Hepatocyte (in vitro differentiated cells): ENCODE measurements around the gene PRPSAP2. TPM values are rescaled to one million over a fixed set of nuclear protein-coding genes. Genes with fewer than 3 reads are reported as not detected.

Experiments used
- DNase-seq: peaks from one replicate; pipeline ENCODE4 v3.0.0-alpha.2; 2016; ENCODE audit warnings: low spot score
- H2AFZ ChIP-seq: fragments of 200-600 bp; sonication (generic); 2 replicates; pipeline ENCODE4 v1.6.0; 2016; ENCODE audit warnings: antibody characterized with exemption, mild to moderate bottlenecking
- H3K27ac ChIP-seq: fragments of 200-600 bp; sonication (generic); 2 replicates; pipeline ENCODE4 v1.5.1; 2016; ENCODE audit warnings: mild to moderate bottlenecking
- H3K27me3 ChIP-seq: fragments of 200-600 bp; sonication (generic); 2 replicates; pipeline ENCODE4 v1.6.1; 2016
- H3K36me3 ChIP-seq: fragments of 200-600 bp; sonication (generic); replicated peaks from 2 replicates; pipeline ENCODE4 v1.5.1; 2016; ENCODE audit warnings: low read depth; ENCODE audit not compliant: insufficient read depth
- H3K4me1 ChIP-seq: fragments of 200-600 bp; sonication (generic); 2 replicates; pipeline ENCODE4 v1.5.1; 2016; ENCODE audit warnings: mild to moderate bottlenecking, moderate library complexity; ENCODE audit not compliant: insufficient read depth
- H3K4me2 ChIP-seq: fragments of 200-600 bp; sonication (generic); 2 replicates; pipeline ENCODE4 v1.6.0; 2016
- H3K4me3 ChIP-seq: fragments of 200-600 bp; sonication (generic); 2 replicates; pipeline ENCODE4 v1.5.1; 2016; ENCODE audit warnings: mild to moderate bottlenecking
- H3K79me2 ChIP-seq: fragments of 200-600 bp; sonication (generic); 2 replicates; pipeline ENCODE4 v1.6.0; 2017; ENCODE audit warnings: mild to moderate bottlenecking
- H3K9me2 ChIP-seq: fragments of 200-600 bp; sonication (generic); replicated peaks from 2 replicates; pipeline ENCODE4 v1.6.0; 2017; ENCODE audit warnings: mild to moderate bottlenecking; ENCODE audit not compliant: insufficient read depth
- H3K9me3 ChIP-seq: fragments of 200-600 bp; sonication (generic); 2 replicates; pipeline ENCODE4 v1.5.1; 2016; ENCODE audit warnings: low read depth, mild to moderate bottlenecking
- H4K20me1 ChIP-seq: fragments of 200-600 bp; sonication (generic); 2 replicates; pipeline ENCODE4 v1.6.0; 2016; ENCODE audit warnings: mild to moderate bottlenecking; ENCODE audit not compliant: insufficient read depth, poor library complexity, severe bottlenecking
- EZH2 ChIP-seq: fragments of 200-600 bp; sonication (generic); IDR thresholded peaks from 2 replicates; pipeline ENCODE4 v1.6.1; 2016; ENCODE audit warnings: antibody characterized with exemption, mild to moderate bottlenecking, borderline replicate concordance
- EZH2phosphoT487 ChIP-seq: fragments of 200-600 bp; sonication (generic); IDR thresholded peaks from one replicate; pipeline ENCODE4 v1.6.1; 2018; ENCODE audit warnings: antibody characterized with exemption, mild to moderate bottlenecking, low read depth, moderate library complexity; ENCODE audit not compliant: unreplicated experiment, severe bottlenecking
- WGBS: methylation state at CpG from one replicate; pipeline ENCODE4 v1.1.6; 2016; ENCODE audit warnings: low lambda C conversion rate; ENCODE audit errors: missing lambda C conversion rate; 5-methylcytosine and 5-hydroxymethylcytosine counted together
- polyA plus RNA-seq: library from polyadenylated mRNA; unstranded; fragments of >200 nt; fragmentation: Nextera tagmentation; extraction: Ambion mirVana; gene quantifications from 2 replicates; pipeline ENCODE4 v1.2.1, GENCODE V29; 2016
- total RNA-seq: library from RNA; depleted of rRNA; stranded (reverse); fragments of >200 nt; gene quantifications from 2 replicates; pipeline ENCODE4 v1.2.3, GENCODE V29; 2014
- TF ChIP-seq, protein P1 (sequence below): fragments of 200-600 bp; sonication (generic); IDR thresholded peaks from 2 replicates; pipeline ENCODE4 v1.5.1; 2016; ENCODE audit warnings: antibody characterized with exemption, mild to moderate bottlenecking; ENCODE audit not compliant: poor library complexity

Gene PRPSAP2
- total and polyA plus RNA-seq, 2 experiments from 2014 or later = 25.0 to 55.7 TPM

DNA sequence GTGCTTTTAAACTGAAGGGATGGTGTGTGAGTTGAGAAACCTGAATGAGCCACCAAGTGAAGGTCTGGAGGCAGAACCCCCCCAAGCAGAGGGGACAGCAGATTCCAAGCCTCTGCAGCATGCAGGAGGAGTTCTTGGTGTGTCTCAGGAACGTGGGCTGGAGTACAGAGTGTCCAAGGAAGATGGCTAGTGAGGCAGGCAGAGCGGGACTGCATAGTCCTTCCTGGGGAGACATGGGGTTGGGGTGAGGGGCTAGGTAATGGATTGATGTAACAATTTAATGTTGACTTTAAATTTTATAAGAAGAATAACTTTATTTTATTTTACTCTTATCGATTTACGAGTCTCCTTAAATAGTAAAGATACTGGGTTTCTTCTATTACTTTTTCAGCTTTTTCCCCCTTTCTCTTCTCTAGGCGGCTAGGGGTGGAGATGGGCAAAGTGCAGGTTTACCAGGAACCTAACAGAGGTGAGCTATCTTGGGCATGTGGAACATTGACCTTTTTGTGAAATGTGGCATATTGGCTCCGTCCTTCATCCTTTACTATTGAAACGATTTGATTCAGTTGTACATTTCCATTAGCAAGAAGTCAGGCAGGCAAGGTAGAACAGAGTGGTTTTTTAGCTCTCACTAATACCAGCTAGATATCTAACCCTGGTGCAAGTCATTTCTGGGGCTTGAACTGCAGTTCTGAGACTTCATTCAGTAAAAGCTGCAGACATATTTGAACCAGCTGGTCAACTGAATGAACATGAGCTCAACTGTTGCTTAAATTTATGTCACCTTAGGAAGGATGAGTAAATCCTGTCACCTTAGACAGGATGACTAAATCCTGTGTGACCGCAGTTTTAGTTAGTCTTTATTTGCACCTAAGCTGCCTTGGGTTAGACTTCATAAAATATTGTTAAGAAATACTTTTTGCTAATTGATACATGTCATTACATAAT, 9.2 kb downstream of the PRPSAP2 start:
- TF ChIP-seq, protein P1, sequence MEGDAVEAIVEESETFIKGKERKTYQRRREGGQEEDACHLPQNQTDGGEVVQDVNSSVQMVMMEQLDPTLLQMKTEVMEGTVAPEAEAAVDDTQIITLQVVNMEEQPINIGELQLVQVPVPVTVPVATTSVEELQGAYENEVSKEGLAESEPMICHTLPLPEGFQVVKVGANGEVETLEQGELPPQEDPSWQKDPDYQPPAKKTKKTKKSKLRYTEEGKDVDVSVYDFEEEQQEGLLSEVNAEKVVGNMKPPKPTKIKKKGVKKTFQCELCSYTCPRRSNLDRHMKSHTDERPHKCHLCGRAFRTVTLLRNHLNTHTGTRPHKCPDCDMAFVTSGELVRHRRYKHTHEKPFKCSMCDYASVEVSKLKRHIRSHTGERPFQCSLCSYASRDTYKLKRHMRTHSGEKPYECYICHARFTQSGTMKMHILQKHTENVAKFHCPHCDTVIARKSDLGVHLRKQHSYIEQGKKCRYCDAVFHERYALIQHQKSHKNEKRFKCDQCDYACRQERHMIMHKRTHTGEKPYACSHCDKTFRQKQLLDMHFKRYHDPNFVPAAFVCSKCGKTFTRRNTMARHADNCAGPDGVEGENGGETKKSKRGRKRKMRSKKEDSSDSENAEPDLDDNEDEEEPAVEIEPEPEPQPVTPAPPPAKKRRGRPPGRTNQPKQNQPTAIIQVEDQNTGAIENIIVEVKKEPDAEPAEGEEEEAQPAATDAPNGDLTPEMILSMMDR = no peak
- TF ChIP-seq EZH2 (no peak), EZH2phosphoT487 (no peak)
- no peaks in the 10 kb centered on the region for H3K9me2 ChIP-seq
- no peak overlapping the region for H2AFZ ChIP-seq
- WGBS = 85% methylated on average over 8 of the region's 8 CpGs
- H3K27me3 ChIP-seq = no peaks in the 10 kb centered on the region
- H3K36me3 ChIP-seq = no peaks in the 10 kb centered on the region
- no peaks in the 10 kb centered on the region for H3K9me3 ChIP-seq
- H3K4me2 ChIP-seq = peak overlapping the region; percentile 24
- peaks cover 5% of the 10 kb centered on the region for H3K4me1 ChIP-seq
- H3K27ac ChIP-seq = peak overlapping the region; percentile 52
- no peaks in the 10 kb centered on the region for H4K20me1 ChIP-seq
- no peak overlapping the region for H3K4me3 ChIP-seq
- peaks cover 46% of the 10 kb centered on the region for H3K79me2 ChIP-seq
- DNase-seq = no peak

GRCh38 chr17:18877104-18877645, 19.2 kb downstream of the PRPSAP2 start:
- Histone ChIP-seq H3K9me3 (no peaks in the 10 kb centered on the region), H3K9me2 (no peaks in the 10 kb centered on the region), H3K4me2 (no peak overlapping the region), H2AFZ (no peak overlapping the region), H3K27me3 (no peaks in the 10 kb centered on the region), H3K27ac (no peak overlapping the region), H4K20me1 (no peaks in the 10 kb centered on the region), H3K79me2 (no peaks in the 10 kb centered on the region), H3K4me3 (no peak overlapping the region), H3K4me1 (no peaks in the 10 kb centered on the region), H3K36me3 (no peaks in the 10 kb centered on the region)
- DNase-seq = no peak
- TF ChIP-seq, protein P1 = no peak
- TF ChIP-seq EZH2phosphoT487 = no peak
- TF ChIP-seq EZH2 = no peak
- WGBS = 83% methylated on average over 6 of the region's 6 CpGs

DNA sequence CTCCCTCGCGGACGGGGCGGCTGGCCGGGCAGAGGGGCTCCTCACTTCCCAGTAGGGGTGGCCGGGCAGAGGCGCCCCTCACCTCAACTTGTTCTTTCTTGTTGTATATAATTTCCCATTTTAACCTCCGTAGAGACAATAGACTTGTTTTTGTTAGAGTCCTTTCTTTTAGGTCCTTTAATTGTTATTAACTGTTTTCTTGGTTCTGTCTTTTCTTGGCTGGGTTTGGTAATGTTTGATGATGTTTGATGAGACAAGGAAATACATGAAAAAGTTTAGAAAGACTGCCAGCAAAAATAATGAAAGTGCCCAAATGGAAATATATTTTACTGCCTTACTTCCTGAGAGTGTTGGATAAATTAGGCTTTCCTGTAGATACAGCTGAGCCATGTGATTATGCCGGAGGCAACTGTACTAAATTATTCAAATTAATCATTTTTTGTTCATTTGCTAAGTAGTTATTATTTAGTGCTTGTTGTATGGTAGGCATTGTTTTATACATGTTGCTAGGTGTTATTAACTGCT, 30.9 kb downstream of the PRPSAP2 start:
- Histone ChIP-seq H3K27ac (no peak overlapping the region), H3K79me2 (no peaks in the 10 kb centered on the region), H3K27me3 (no peaks in the 10 kb centered on the region), H4K20me1 (no peaks in the 10 kb centered on the region), H3K36me3 (no peaks in the 10 kb centered on the region), H2AFZ (no peak overlapping the region), H3K4me2 (no peak overlapping the region), H3K4me3 (no peak overlapping the region), H3K4me1 (no peaks in the 10 kb centered on the region), H3K9me2 (no peaks in the 10 kb centered on the region), H3K9me3 (no peaks in the 10 kb centered on the region)
- 90% methylated on average over 2 of the region's 9 CpGs for WGBS
- TF ChIP-seq EZH2 = no peak
- TF ChIP-seq, protein P1 = no peak
- TF ChIP-seq EZH2phosphoT487 = no peak
- no peak for DNase-seq
